Spleen (tissue), 11 donors: ENCODE data around the gene BPIFB3. TPM values are rescaled to one million over a fixed set of nuclear protein-coding genes. Genes with fewer than 3 reads are reported as not detected.

Experiments
- DNase-seq: peaks from one replicate; pipeline ENCODE4 v3.0.0-alpha.2; 2020
- H3K27ac ChIP-seq, 8 donors: fragments of 200-600 bp; sonication (generic) in 7 of 8; 1 replicate in 4 of 8; 2 replicates in 4 of 8; pipeline versions ENCODE4 v1.5.0 to v1.8.0; 2016 to 2021; ENCODE audit warnings: inconsistent platforms in 4 of 8, mild to moderate bottlenecking in 4 of 8, moderate library complexity in 1 of 8
- H3K27me3 ChIP-seq, 7 donors: fragments of 200-600 bp; sonication (generic) in 6 of 7; replicated peaks in 1 of 7; 1 replicate in 4 of 7; 2 replicates in 3 of 7; pipeline versions ENCODE4 v1.5.0 to v1.8.0; 2016 to 2021; ENCODE audit warnings: inconsistent platforms in 3 of 7, mild to moderate bottlenecking in 1 of 7
- H3K36me3 ChIP-seq, 6 donors: fragments of 200-600 bp; sonication (generic) in 5 of 6; 1 replicate in 4 of 6; 2 replicates in 2 of 6; pipeline versions ENCODE4 v1.5.0 to v1.8.0; 2016 to 2021; ENCODE audit warnings: inconsistent platforms in 2 of 6
- H3K4me1 ChIP-seq, 6 donors: fragments of 200-600 bp; sonication (generic) in 5 of 6; 1 replicate in 3 of 6; 2 replicates in 3 of 6; pipeline versions ENCODE4 v1.5.0 to v1.8.0; 2016 to 2021; ENCODE audit warnings: inconsistent platforms in 3 of 6
- H3K4me3 ChIP-seq, 8 donors: fragments of 200-600 bp; sonication (generic) in 7 of 8; 1 replicate in 4 of 8; 2 replicates in 4 of 8; pipeline versions ENCODE4 v1.5.0 to v1.8.0; 2016 to 2021; ENCODE audit warnings: inconsistent platforms in 4 of 8, mild to moderate bottlenecking in 4 of 8, moderate library complexity in 2 of 8
- H3K9me3 ChIP-seq, 8 donors: fragments of 200-600 bp; sonication (generic) in 7 of 8; 1 replicate in 4 of 8; 2 replicates in 4 of 8; pipeline versions ENCODE4 v1.5.0 to v1.8.0; 2016 to 2021; ENCODE audit warnings: inconsistent platforms in 4 of 8
- POLR2A ChIP-seq, 3 donors: fragments of 450-650 bp; IDR thresholded peaks; one replicate each; pipeline ENCODE4 v1.5.1; 2017; ENCODE audit warnings: antibody characterized with exemption in 3 of 3, mild to moderate bottlenecking in 1 of 3
- POLR2AphosphoS5 ChIP-seq, 3 donors: sonication (generic); formaldehyde crosslinking; IDR thresholded peaks; one replicate each; pipeline ENCODE4 v1.5.1; 2017; ENCODE audit warnings: antibody characterized with exemption in 3 of 3
- WGBS, 5 donors: extraction: QIAGEN DNeasy Blood & Tissue Kit in 3 of 5; methylation state at CpG; one replicate each; pipeline versions ENCODE4 v1.1.5 to v1.1.7; 2013 to 2018; 5-methylcytosine and 5-hydroxymethylcytosine counted together
- intact Hi-C: fragments of 100-400 bp; cut with DNase I; formaldehyde crosslinking; loops from one replicate; pipeline ENCODE4 v1.15.0; 2023; ENCODE audit warnings: low total_unique reads
- polyA plus RNA-seq, 3 donors: library from polyadenylated mRNA; stranded (reverse); fragments of 200-250 nt; gene quantifications; one replicate each; pipeline ENCODE4 v1.2.1, GENCODE V29; 2013
- total RNA-seq, 7 donors: library from RNA; depleted of rRNA in 3 of 7; stranded (reverse); fragments of >200 nt in 3 of 7; fragmentation: NEBNext Ultra II Directional in 4 of 7; extraction: Animal tissue kit (Norgen Biotek cat#: 25700) in 4 of 7; gene quantifications; one replicate each; pipeline versions ENCODE4 v1.1.0 to v1.2.1, GENCODE V29; 2016 to 2021
- TF ChIP-seq, protein P1 (sequence below), 11 experiments: fragments of 200-600 bp in 7 of 11; fragments of 450-650 bp in 4 of 11; sonication (generic) in 4 of 11; IDR thresholded peaks in 8 of 11; conservative IDR thresholded peaks in 3 of 11; 1 replicate in 7 of 11; 2 replicates in 4 of 11; pipeline versions ENCODE4 v1.4.0 to v1.8.0; 2016 to 2021; ENCODE audit warnings: antibody characterized with exemption in 11 of 11, inconsistent platforms in 4 of 11, mild to moderate bottlenecking in 1 of 11
- donor health status: healthy with polysubstance abuse.
- donor health status: DM: no; HTN: no; CAD: no; lungs with moderate emphysema.
- donor health status: DM: no; HTN: no; CAD: no.
- donor health status: Bipolar disorder and iron deficiency.
- donor health status: healthy.
- donor health status: DM: no; HTN: no; CAD: no.
- donor health status: DM: yes; HTN: yes; CAD: no.

BPIFB3 gene
- total and polyA plus RNA-seq, 10 donors, result not detected

DNA sequence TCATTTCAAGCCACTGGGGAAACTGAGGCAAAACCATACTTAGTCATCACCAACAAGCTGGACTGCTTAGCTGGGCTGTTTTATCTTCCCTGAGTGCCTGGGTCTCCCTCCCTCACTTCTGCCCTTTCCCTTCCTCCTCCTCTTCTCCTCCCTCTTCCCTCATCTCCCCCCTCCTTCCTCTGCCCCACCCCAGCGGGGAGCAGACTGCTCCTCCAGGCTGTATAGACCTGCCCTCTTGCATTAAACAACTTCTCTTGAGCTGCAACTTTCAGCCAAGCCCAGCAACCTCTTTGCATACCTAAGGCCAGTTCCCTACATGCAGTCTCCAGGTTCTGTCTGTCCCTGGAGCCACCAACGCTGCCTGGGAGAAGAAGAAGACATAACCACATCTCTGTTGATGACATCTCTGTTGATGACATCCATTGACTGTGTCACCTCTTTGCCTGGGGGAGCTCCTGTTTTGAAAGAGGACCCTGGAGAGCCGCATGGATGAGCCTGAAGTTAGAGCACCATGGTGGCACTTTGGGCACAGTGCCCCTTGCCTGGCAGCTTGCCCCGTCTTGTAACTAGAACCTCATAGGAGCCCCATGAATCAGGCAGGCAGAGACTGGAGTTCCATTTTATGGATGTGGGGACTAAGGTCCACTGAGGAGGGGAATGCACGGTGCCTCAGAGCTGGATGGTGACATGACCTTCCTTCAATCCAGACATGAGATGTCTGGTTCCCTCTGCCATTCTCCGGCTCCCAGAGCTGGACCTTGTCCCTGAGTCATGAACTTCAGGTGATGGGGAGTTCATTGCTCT, 30.1 kb upstream of the BPIFB3 start:
- WGBS, 5 donors, result 67 to 80% (median 76%) methylated on average over 6 of the region's 6 CpGs
- no peaks in the 10 kb centered on the region for H3K9me3 ChIP-seq
- H3K4me1 ChIP-seq, result no peaks in the 10 kb centered on the region
- DNase-seq, result no peak
- no peak for TF ChIP-seq POLR2A (IDR thresholded peaks at IDR 0.05)
- no peak for TF ChIP-seq POLR2AphosphoS5 (IDR thresholded peaks at IDR 0.05)
- TF ChIP-seq, protein P1, sequence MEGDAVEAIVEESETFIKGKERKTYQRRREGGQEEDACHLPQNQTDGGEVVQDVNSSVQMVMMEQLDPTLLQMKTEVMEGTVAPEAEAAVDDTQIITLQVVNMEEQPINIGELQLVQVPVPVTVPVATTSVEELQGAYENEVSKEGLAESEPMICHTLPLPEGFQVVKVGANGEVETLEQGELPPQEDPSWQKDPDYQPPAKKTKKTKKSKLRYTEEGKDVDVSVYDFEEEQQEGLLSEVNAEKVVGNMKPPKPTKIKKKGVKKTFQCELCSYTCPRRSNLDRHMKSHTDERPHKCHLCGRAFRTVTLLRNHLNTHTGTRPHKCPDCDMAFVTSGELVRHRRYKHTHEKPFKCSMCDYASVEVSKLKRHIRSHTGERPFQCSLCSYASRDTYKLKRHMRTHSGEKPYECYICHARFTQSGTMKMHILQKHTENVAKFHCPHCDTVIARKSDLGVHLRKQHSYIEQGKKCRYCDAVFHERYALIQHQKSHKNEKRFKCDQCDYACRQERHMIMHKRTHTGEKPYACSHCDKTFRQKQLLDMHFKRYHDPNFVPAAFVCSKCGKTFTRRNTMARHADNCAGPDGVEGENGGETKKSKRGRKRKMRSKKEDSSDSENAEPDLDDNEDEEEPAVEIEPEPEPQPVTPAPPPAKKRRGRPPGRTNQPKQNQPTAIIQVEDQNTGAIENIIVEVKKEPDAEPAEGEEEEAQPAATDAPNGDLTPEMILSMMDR (IDR thresholded peaks at IDR 0.05 in 8 of 11, conservative IDR thresholded peaks at IDR 0.05 in 3 of 11), result no peak
- H3K4me3 ChIP-seq, result no peak overlapping the region
- H3K27me3 ChIP-seq, result peaks cover 0 to 13% (median 0%) of the 10 kb centered on the region in 7 donors
- no peak overlapping the region for H3K27ac ChIP-seq
- intact Hi-C loops, result no loop called here
- no peaks in the 10 kb centered on the region for H3K36me3 ChIP-seq

DNA sequence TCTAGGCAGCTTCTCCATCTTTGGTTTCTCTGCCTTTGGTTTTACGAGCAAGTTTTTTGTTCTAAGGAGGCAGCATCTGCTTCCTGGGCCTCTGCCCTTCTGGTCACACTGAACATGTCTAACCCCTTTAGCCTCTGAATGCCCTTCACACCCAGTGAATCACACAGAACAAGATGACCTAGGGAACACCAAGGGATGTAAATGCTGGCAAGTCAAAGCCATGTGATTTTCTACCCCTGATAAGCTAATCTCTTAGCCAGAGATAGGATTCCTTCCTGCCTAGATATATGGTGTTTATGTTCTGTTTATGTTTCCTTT, 29.5 kb upstream of the BPIFB3 start:
- TF ChIP-seq POLR2A (IDR thresholded peaks at IDR 0.05) (no peak), POLR2AphosphoS5 (IDR thresholded peaks at IDR 0.05) (no peak)
- TF ChIP-seq, protein P1 (IDR thresholded peaks at IDR 0.05 in 8 of 11, conservative IDR thresholded peaks at IDR 0.05 in 3 of 11), result no peak
- Histone ChIP-seq H3K36me3 (no peaks in the 10 kb centered on the region), H3K9me3 (no peaks in the 10 kb centered on the region), H3K4me3 (no peak overlapping the region), H3K4me1 (no peaks in the 10 kb centered on the region), H3K27me3 (peaks cover 0 to 13% (median 0%) of the 10 kb centered on the region in 7 donors), H3K27ac (no peak overlapping the region)
- intact Hi-C loops, result no loop called here
- WGBS, 5 donors, result 67 to 94% (median 78%) methylated on average over 1 of the region's 1 CpG
- DNase-seq, result no peak

- no peaks in the 10 kb centered on the region for H3K9me3 ChIP-seq
- no peaks in the 10 kb centered on the region for H3K4me1 ChIP-seq
- no peak overlapping the region for H3K4me3 ChIP-seq
- no peak overlapping the region for H3K27ac ChIP-seq
- peaks cover 0 to 13% (median 0%) of the 10 kb centered on the region in 7 donors for H3K27me3 ChIP-seq
- 66 to 78% (median 77%) methylated on average over 5 of the region's 5 CpGs for WGBS, 5 donors
- no peak for DNase-seq
- no peak for TF ChIP-seq POLR2A (IDR thresholded peaks at IDR 0.05)
- TF ChIP-seq, protein P1 (IDR thresholded peaks at IDR 0.05 in 8 of 11, conservative IDR thresholded peaks at IDR 0.05 in 3 of 11), result no peak
- no peak for TF ChIP-seq POLR2AphosphoS5 (IDR thresholded peaks at IDR 0.05)
- intact Hi-C loops, result no loop called here
- no peaks in the 10 kb centered on the region for H3K36me3 ChIP-seq
These were observed 28.9 kb upstream of the BPIFB3 start for GRCh38 chr20:33024609-33025317.

GRCh38 chr20:33025318-33025876, 28.3 kb upstream of the BPIFB3 start:
- H3K27me3 ChIP-seq, result peaks cover 0 to 13% (median 0%) of the 10 kb centered on the region in 7 donors
- no peak overlapping the region for H3K27ac ChIP-seq
- intact Hi-C loops, result no loop called here
- no peak for DNase-seq
- 46 to 94% (median 55%) methylated on average over 9 of the region's 9 CpGs for WGBS, 5 donors
- no peaks in the 10 kb centered on the region for H3K9me3 ChIP-seq
- no peaks in the 10 kb centered on the region for H3K36me3 ChIP-seq
- H3K4me3 ChIP-seq, result no peak overlapping the region
- no peaks in the 10 kb centered on the region for H3K4me1 ChIP-seq
- TF ChIP-seq, protein P1 (IDR thresholded peaks at IDR 0.05 in 8 of 11, conservative IDR thresholded peaks at IDR 0.05 in 3 of 11), result no peak
- TF ChIP-seq POLR2A (IDR thresholded peaks at IDR 0.05) (no peak), POLR2AphosphoS5 (IDR thresholded peaks at IDR 0.05) (no peak)
